ENCODE measurements around the gene CNTNAP5. TPM values are rescaled to one million over a fixed set of nuclear protein-coding genes. Genes with fewer than 3 reads are reported as not detected.

Gene CNTNAP5
- total and polyA plus RNA-seq, 7 experiments from 2014 or later = not detected

DNA sequence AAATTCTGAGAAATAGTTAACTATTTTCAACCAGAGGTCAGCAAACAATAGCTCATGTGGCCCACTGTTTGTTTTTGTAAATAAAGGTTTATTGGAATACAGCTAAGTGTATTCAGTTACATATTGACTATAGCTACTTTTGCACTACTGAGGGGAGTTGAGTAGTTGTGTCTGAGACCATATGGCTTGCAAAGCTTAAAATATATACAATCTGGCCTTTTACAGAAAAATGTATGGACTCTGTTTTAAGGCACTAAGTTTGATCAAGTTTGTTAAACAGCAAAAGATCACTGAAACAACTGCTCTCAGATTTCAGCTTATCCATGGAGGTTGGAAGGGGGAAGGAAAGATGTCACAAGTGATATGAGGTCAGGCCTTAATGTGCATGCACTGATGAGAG is 667.1 kb downstream of the CNTNAP5 start:
- Mint-ChIP-seq H3K4me1 (no peaks in the 10 kb centered on the region), H3K9me3 (peaks cover 11 to 48% (median 26%) of the 10 kb centered on the region in 11 donors), H3K4me3 (no peak overlapping the region), H3K36me3 (peaks cover 0 to 4% (median 0%) of the 10 kb centered on the region in 5 donors), H3K27ac (no peak overlapping the region), H3K27me3 (no peaks in the 10 kb centered on the region)
- CTCF ChIA-PET = no interaction called here
- H3K27me3 ChIP-seq (ENCODE audit: control insufficient read depth in 2 of 2, insufficient read depth in 2 of 2, low read length in 2 of 2) = no peaks in the 10 kb centered on the region
- no peak overlapping the region for H3K4me3 ChIP-seq (ENCODE audit: low read length)
- POLR2A ChIA-PET = no interaction called here
- no peak for DNase-seq
- intact Hi-C loops (cut with micrococcal nuclease) = no loop called here
- no peak overlapping the region for H3K27ac ChIP-seq (ENCODE audit: low read depth, low read length)
- no peaks in the 10 kb centered on the region for H3K36me3 ChIP-seq (ENCODE audit: control insufficient read depth in 2 of 3, insufficient read depth in 3 of 3, low read length in 3 of 3)
- H3K9me3 ChIP-seq (ENCODE audit: control insufficient read depth in 2 of 3, low read length in 3 of 3) = peaks cover 0 to 12% (median 0%) of the 10 kb centered on the region in 3 experiments
- H3K4me1 ChIP-seq (ENCODE audit: control insufficient read depth in 2 of 2, insufficient read depth in 2 of 2, low read length in 2 of 2) = no peaks in the 10 kb centered on the region
- no peak for ATAC-seq

DNA sequence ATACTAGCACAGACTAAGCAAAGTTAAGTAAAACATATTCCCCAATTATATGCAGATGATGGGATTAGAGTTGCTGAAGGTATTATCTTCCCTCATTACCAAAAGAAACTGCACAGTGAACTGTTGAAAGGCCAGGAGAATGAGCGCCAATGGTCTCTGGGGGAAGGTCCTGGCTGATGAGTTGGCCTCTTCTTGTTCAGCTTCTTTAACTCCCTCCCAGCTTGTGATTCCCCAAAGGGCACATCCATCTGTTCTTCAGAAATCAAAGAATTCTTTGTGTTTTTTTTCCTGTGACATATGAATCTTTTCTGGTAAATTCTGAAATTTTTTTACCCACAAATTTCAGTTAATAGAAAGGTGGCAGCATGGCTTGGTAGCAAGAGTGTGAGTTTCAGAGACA is 667.6 kb downstream of the CNTNAP5 start:
- no peaks in the 10 kb centered on the region for H3K27me3 Mint-ChIP-seq

DNA sequence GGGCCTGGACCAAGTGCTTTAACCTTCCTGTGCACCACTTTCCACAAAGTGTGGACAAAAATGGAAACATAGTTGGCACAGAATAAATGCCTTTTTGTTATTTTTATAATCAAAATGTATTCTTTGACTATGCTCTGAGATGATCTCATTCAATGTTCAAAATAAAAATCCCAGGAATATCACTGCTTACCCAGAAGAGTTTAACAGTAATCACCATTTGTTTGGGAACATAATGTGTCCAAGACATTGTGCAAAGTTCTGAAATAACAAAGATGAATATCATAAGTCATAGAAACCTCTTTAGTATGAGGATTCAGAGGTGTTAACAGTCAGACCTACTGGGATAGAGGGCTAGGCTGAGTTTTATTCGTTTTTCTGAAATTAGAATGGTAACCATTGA is 668.1 kb downstream of the CNTNAP5 start:
- H3K4me3 ChIP-seq (ENCODE audit: low read length) = no peak overlapping the region
- intact Hi-C loops (cut with micrococcal nuclease) = no loop called here
- Mint-ChIP-seq H3K4me3 (no peak overlapping the region), H3K36me3 (peaks cover 0 to 4% (median 0%) of the 10 kb centered on the region in 5 donors), H3K9me3 (peaks cover 11 to 44% (median 25%) of the 10 kb centered on the region in 11 donors), H3K27ac (no peak overlapping the region), H3K4me1 (no peaks in the 10 kb centered on the region), H3K27me3 (no peaks in the 10 kb centered on the region)
- CTCF ChIA-PET = interaction anchor here (0.7 kb wide), 1 partner anchor 17 kb away, joined by 5 read pairs; no protein-coding TSS in a partner anchor
- H3K27ac ChIP-seq (ENCODE audit: low read depth, low read length) = no peak overlapping the region
- DNase-seq (no peak), ATAC-seq (no peak)
- POLR2A ChIA-PET = no interaction called here
- peaks cover 0 to 12% (median 0%) of the 10 kb centered on the region in 3 experiments for H3K9me3 ChIP-seq (ENCODE audit: control insufficient read depth in 2 of 3, low read length in 3 of 3)
- no peaks in the 10 kb centered on the region for H3K27me3 ChIP-seq (ENCODE audit: control insufficient read depth in 2 of 2, insufficient read depth in 2 of 2, low read length in 2 of 2)
- H3K36me3 ChIP-seq (ENCODE audit: control insufficient read depth in 2 of 3, insufficient read depth in 3 of 3, low read length in 3 of 3) = no peaks in the 10 kb centered on the region
- H3K4me1 ChIP-seq (ENCODE audit: control insufficient read depth in 2 of 2, insufficient read depth in 2 of 2, low read length in 2 of 2) = no peaks in the 10 kb centered on the region

More for the DNA sequence above, 667.6 kb downstream of the CNTNAP5 start:
- Histone ChIP-seq H3K9me3 (ENCODE audit: control insufficient read depth in 2 of 3, low read length in 3 of 3) (peaks cover 0 to 12% (median 0%) of the 10 kb centered on the region in 3 experiments), H3K36me3 (ENCODE audit: control insufficient read depth in 2 of 3, insufficient read depth in 3 of 3, low read length in 3 of 3) (no peaks in the 10 kb centered on the region), H3K27me3 (ENCODE audit: control insufficient read depth in 2 of 2, insufficient read depth in 2 of 2, low read length in 2 of 2) (no peaks in the 10 kb centered on the region), H3K4me1 (ENCODE audit: control insufficient read depth in 2 of 2, insufficient read depth in 2 of 2, low read length in 2 of 2) (no peaks in the 10 kb centered on the region), H3K27ac (ENCODE audit: low read depth, low read length) (no peak overlapping the region), H3K4me3 (ENCODE audit: low read length) (no peak overlapping the region)
- no peaks in the 10 kb centered on the region for H3K4me1 Mint-ChIP-seq
- ChIA-PET CTCF (no interaction called here), POLR2A (no interaction called here)
- peaks cover 0 to 4% (median 0%) of the 10 kb centered on the region in 5 donors for H3K36me3 Mint-ChIP-seq
- no peak overlapping the region for H3K27ac Mint-ChIP-seq
- no peak overlapping the region for H3K4me3 Mint-ChIP-seq
- DNase-seq (no peak), ATAC-seq (no peak)
- H3K9me3 Mint-ChIP-seq = peaks cover 11 to 45% (median 25%) of the 10 kb centered on the region in 11 donors
- intact Hi-C loops (cut with micrococcal nuclease) = no loop called here

DNA sequence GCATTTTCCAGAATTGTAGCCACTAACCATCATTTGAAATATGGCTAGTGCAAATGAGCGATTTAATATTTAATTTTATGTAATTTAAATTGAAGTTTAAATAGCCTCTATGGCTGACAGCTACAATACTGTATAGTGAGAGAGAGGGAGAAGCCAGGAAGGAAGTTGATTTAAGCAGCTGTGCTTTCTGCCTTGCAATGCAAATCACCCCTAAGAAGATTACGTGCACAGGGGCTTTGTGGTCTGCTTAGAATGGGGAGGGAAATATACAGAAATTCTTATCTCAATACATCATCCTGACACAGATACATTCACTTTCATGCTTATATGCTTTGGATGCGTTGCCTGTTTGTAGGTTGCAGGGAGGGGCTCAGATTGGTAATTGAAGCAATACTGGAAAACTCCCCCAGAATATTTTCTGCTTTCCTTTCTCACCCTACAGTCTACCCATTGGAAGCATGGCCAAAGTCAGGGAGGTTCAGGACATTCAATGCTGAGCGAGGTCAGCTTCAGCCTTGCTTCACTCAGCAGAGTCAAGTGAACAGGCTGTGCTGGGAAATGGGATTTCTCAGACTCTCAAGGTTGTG is 674.0 kb downstream of the CNTNAP5 start:
- no peaks in the 10 kb centered on the region for H3K9me3 ChIP-seq (ENCODE audit: control insufficient read depth in 2 of 3, low read length in 3 of 3)
- DNase-seq (no peak), ATAC-seq (no peak)
- peaks cover 0 to 21% (median 4%) of the 10 kb centered on the region in 11 donors for H3K9me3 Mint-ChIP-seq
- H3K27me3 ChIP-seq (ENCODE audit: control insufficient read depth in 2 of 2, insufficient read depth in 2 of 2, low read length in 2 of 2) = no peaks in the 10 kb centered on the region
- H3K27me3 Mint-ChIP-seq = no peaks in the 10 kb centered on the region
- POLR2A ChIA-PET = no interaction called here
- no peaks in the 10 kb centered on the region for H3K36me3 Mint-ChIP-seq
- no peak overlapping the region for H3K4me3 ChIP-seq (ENCODE audit: low read length)
- H3K27ac ChIP-seq (ENCODE audit: low read depth, low read length) = no peak overlapping the region
- CTCF ChIA-PET = no interaction called here
- no peak overlapping the region for H3K4me3 Mint-ChIP-seq
- H3K27ac Mint-ChIP-seq = no peak overlapping the region
- no peaks in the 10 kb centered on the region for H3K36me3 ChIP-seq (ENCODE audit: control insufficient read depth in 2 of 3, insufficient read depth in 3 of 3, low read length in 3 of 3)
- no peaks in the 10 kb centered on the region for H3K4me1 ChIP-seq (ENCODE audit: control insufficient read depth in 2 of 2, insufficient read depth in 2 of 2, low read length in 2 of 2)
- H3K4me1 Mint-ChIP-seq = no peaks in the 10 kb centered on the region
- intact Hi-C loops (cut with micrococcal nuclease) = no loop called here

DNA sequence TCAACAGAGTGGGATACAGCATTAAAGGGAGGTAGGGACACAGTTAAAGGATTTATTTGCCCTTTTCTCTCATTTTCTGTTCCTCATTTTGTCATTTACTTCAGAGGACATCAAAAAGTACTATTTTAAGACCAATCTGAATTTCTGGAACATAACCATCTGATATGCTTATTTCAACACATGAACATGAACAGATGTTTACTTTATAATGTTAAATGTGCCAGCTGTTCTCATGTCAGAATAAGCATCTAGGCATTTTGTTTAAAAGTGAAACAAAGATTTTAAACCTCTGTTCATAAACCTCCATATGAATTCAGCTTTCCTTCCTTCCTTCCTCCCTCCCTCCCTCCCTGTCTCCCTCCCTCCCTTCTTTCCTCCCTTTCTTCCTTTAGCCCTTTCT is 677.7 kb downstream of the CNTNAP5 start:
- no peak overlapping the region for H3K4me3 ChIP-seq (ENCODE audit: low read length)
- Mint-ChIP-seq H3K36me3 (no peaks in the 10 kb centered on the region), H3K9me3 (peaks cover 3 to 21% (median 5%) of the 10 kb centered on the region in 11 donors), H3K27ac (no peak overlapping the region), H3K4me3 (no peak overlapping the region), H3K27me3 (no peaks in the 10 kb centered on the region), H3K4me1 (no peaks in the 10 kb centered on the region)
- H3K27ac ChIP-seq (ENCODE audit: low read depth, low read length) = no peak overlapping the region
- ATAC-seq (no peak), DNase-seq (no peak)
- POLR2A ChIA-PET = no interaction called here
- no peaks in the 10 kb centered on the region for H3K4me1 ChIP-seq (ENCODE audit: control insufficient read depth in 2 of 2, insufficient read depth in 2 of 2, low read length in 2 of 2)
- intact Hi-C loops (cut with micrococcal nuclease) = no loop called here
- H3K27me3 ChIP-seq (ENCODE audit: control insufficient read depth in 2 of 2, insufficient read depth in 2 of 2, low read length in 2 of 2) = no peaks in the 10 kb centered on the region
- no peaks in the 10 kb centered on the region for H3K9me3 ChIP-seq (ENCODE audit: control insufficient read depth in 2 of 3, low read length in 3 of 3)
- CTCF ChIA-PET = no interaction called here
- no peaks in the 10 kb centered on the region for H3K36me3 ChIP-seq (ENCODE audit: control insufficient read depth in 2 of 3, insufficient read depth in 3 of 3, low read length in 3 of 3)

DNA sequence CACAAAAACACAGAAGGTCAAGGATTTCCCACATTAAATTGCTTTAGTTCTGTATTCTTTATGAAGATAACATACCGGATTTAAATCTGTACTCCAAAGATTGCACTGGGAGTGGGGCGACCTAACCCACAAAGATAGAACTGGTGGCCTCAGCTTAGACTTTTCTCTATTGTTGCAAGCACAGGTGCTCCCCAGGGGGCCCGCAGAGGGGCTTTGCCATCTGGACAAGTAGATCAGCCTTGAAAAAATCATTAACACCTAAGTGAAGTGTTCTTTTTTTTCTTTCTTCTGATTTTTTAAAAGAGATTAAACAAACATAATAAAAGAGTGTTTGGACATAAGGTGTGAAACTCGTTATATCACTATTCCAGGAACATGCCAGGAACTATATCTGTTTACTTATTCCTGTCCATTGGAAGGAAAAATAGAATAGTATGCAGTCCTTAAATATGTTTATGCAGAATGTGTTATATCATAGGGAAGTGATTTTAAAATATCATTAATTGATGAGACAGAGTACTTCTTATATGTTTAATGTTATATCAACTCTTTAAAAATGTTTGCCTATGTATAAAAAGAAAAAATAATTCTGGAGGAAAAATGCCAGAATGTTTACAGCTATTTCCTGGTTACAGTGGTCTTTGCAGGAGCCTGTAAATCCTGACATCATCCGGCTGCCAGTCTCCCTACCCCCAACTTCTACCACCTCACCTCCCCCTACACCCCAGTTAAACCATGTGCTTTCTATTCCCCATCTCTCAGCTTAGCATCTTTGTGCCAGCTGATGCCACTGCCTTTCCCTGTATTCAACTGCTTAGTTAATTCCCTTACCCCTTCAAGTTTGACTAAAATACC is 679.2 kb downstream of the CNTNAP5 start:
- no peak overlapping the region for H3K27ac Mint-ChIP-seq
- H3K9me3 ChIP-seq (ENCODE audit: control insufficient read depth in 2 of 3, low read length in 3 of 3) = no peaks in the 10 kb centered on the region

More for the DNA sequence above, 679.2 kb downstream of the CNTNAP5 start:
- Histone ChIP-seq H3K27ac (ENCODE audit: low read depth, low read length) (no peak overlapping the region), H3K4me1 (ENCODE audit: control insufficient read depth in 2 of 2, insufficient read depth in 2 of 2, low read length in 2 of 2) (no peaks in the 10 kb centered on the region), H3K4me3 (ENCODE audit: low read length) (no peak overlapping the region), H3K27me3 (ENCODE audit: control insufficient read depth in 2 of 2, insufficient read depth in 2 of 2, low read length in 2 of 2) (no peaks in the 10 kb centered on the region), H3K36me3 (ENCODE audit: control insufficient read depth in 2 of 3, insufficient read depth in 3 of 3, low read length in 3 of 3) (no peaks in the 10 kb centered on the region)
- intact Hi-C loops (cut with micrococcal nuclease) = no loop called here
- DNase-seq (no peak), ATAC-seq (no peak)
- H3K4me3 Mint-ChIP-seq = no peak overlapping the region
- peaks cover 3 to 26% (median 6%) of the 10 kb centered on the region in 11 donors for H3K9me3 Mint-ChIP-seq
- no peaks in the 10 kb centered on the region for H3K27me3 Mint-ChIP-seq
- POLR2A ChIA-PET = no interaction called here
- H3K4me1 Mint-ChIP-seq = no peaks in the 10 kb centered on the region
- H3K36me3 Mint-ChIP-seq = no peaks in the 10 kb centered on the region
- CTCF ChIA-PET = no interaction called here
